HG02885 (cell line): ENCODE results near the gene MRS2.
A peak's percentile ranks its signal among the peaks of the same experiment; 100 is the strongest.

Experiments
- ATAC-seq: cut with Tn5 transposase; IDR thresholded peaks from one replicate; pipeline ENCODE4 v1.9.1; 2021; ENCODE audit warnings: mild to moderate bottlenecking; ENCODE audit not compliant: unreplicated experiment, poor library complexity

MRS2 gene

GRCh38 chr6:24426729-24427446 is 24.2 kb downstream of the MRS2 start:
- no peak for ATAC-seq

- no peak for ATAC-seq
These were observed 25.9 kb downstream of the MRS2 start for GRCh38 chr6:24428615-24429014.

GRCh38 chr6:24429146-24429545 is 26.4 kb downstream of the MRS2 start:
- no peak for ATAC-seq

GRCh38 chr6:24430086-24430485 is 27.4 kb downstream of the MRS2 start:
- ATAC-seq, result no peak

- peak; percentile 74 for ATAC-seq
These were observed 28.3 kb downstream of the MRS2 start for GRCh38 chr6:24431045-24431451.

GRCh38 chr6:24432611-24433010 is 29.9 kb downstream of the MRS2 start:
- no peak for ATAC-seq

GRCh38 chr6:24436979-24437378 is 34.2 kb downstream of the MRS2 start:
- no peak for ATAC-seq

GRCh38 chr6:24439858-24440539 is 37.3 kb downstream of the MRS2 start:
- no peak for ATAC-seq

GRCh38 chr6:24440897-24441598 is 38.3 kb downstream of the MRS2 start:
- ATAC-seq, result no peak

- ATAC-seq, result no peak
These were observed 38.8 kb downstream of the MRS2 start for GRCh38 chr6:24441599-24441904.

- ATAC-seq, result no peak
These were observed 41.9 kb downstream of the MRS2 start for GRCh38 chr6:24444588-24444987.

GRCh38 chr6:24445704-24446103 is 43.0 kb downstream of the MRS2 start:
- no peak for ATAC-seq

GRCh38 chr6:24446670-24447069 is 43.9 kb downstream of the MRS2 start:
- ATAC-seq, result no peak

- no peak for ATAC-seq
These were observed 45.7 kb downstream of the MRS2 start for GRCh38 chr6:24448396-24448795.

- ATAC-seq, result no peak
These were observed 46.2 kb downstream of the MRS2 start for GRCh38 chr6:24448828-24449525.

GRCh38 chr6:24451581-24452388 is 49.0 kb downstream of the MRS2 start:
- ATAC-seq, result no peak

- ATAC-seq, result no peak
These were observed 51.2 kb downstream of the MRS2 start for GRCh38 chr6:24453921-24454320.

GRCh38 chr6:24454452-24454851 is 51.7 kb downstream of the MRS2 start:
- ATAC-seq, result no peak

- ATAC-seq, result no peak
These were observed 52.3 kb downstream of the MRS2 start for GRCh38 chr6:24455061-24455460.

GRCh38 chr6:24458134-24458533 is 55.4 kb downstream of the MRS2 start:
- no peak for ATAC-seq
